ENCODE measurements around the gene PKM.

- no peak for TF ChIP-seq CTCF (optimal IDR thresholded peaks at IDR 0.05 in 1 of 3, IDR thresholded peaks at IDR 0.05 in 1 of 3, conservative IDR thresholded peaks at IDR 0.05 in 1 of 3; ENCODE audit: extremely low read depth in 1 of 3, insufficient read depth in 2 of 3, low read length in 3 of 3)
- no peak for TF ChIP-seq EZH2 (IDR thresholded peaks at IDR 0.05; ENCODE audit: low read length)
Observed at GRCh38 chr15:72278737-72279136, 47.7 kb upstream of the PKM start.
